ENCODE measurements around the gene UBE2J2. TPM values are rescaled to one million over a fixed set of nuclear protein-coding genes. Genes with fewer than 3 reads are reported as not detected.

Gene UBE2J2
- total RNA-seq, 3 donors from 2014 or later (not counting 1 experiment from before 2014, with no cell fraction given) = 66.0 to 84.2 (median 78.1) TPM

DNA sequence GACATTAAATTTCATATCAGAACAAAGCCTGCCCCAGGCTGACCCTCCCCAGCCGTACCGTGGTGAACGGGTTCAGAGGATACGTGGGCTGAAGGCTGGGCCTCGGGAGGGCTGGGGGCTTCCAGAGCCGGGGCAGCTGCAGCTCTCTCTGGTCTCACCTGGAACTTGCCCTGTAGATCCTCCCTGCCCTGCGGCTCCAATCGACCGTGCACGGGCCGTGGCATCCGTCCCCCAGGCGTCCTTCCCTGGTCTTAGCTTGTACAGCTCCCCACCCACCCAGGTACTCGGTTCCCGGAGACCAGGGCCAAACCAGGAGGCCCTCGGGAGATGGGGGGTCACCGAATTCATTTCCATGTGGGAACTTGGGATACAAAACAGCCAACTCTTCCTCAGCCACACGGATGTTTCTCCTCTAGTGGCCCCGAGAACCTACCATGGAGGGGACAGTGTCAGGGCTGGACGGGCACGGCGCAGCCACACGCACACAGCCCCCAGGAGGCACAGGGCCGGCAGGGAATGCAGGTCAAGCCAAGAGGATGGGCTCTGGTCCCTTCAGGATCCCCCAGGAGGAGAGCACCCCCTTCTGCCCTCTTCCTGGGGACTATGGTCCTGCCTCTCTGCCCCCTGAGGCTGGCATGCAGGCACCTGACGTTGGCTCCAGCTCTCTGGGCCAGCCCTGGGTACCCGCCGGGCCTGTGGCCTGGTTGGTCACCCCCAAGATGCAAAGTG, 38.5 kb downstream of the UBE2J2 start:
- Mint-ChIP-seq H3K27me3 (ENCODE audit: low read depth in 2 of 2) (no peaks in the 10 kb centered on the region), H3K4me3 (peak overlapping the region; percentile 17), H3K27ac (no peak overlapping the region), H3K36me3 (no peaks in the 10 kb centered on the region), H3K4me1 (peaks cover 18 to 20% of the 10 kb centered on the region in 2 donors), H3K9me3 (no peaks in the 10 kb centered on the region)
- H3K27ac ChIP-seq (ENCODE audit: low read length) = no peak overlapping the region
- no peak overlapping the region for H3K4me3 ChIP-seq (ENCODE audit: low read length)
- no peak for TF ChIP-seq CTCF (IDR thresholded peaks at IDR 0.05)
- H3K27me3 ChIP-seq (ENCODE audit: control insufficient read depth, insufficient read depth, low read length) = peaks cover 2% of the 10 kb centered on the region
- no peaks in the 10 kb centered on the region for H3K9me3 ChIP-seq (ENCODE audit: control insufficient read depth, insufficient read depth, low read length)
- no peak for DNase-seq
- H3K36me3 ChIP-seq (ENCODE audit: control insufficient read depth, insufficient read depth, low read length) = peaks cover 5% of the 10 kb centered on the region
- H3K4me1 ChIP-seq (ENCODE audit: control insufficient read depth, insufficient read depth, low read length) = peaks cover 31% of the 10 kb centered on the region
- no peak for ATAC-seq
- WGBS (ENCODE audit: insufficient coverage) = 91% methylated on average over 27 of the region's 27 CpGs
- intact Hi-C loops (cut with micrococcal nuclease) = no loop called here

- Histone ChIP-seq H3K4me1 (ENCODE audit: control insufficient read depth, insufficient read depth, low read length) (peaks cover 39% of the 10 kb centered on the region), H3K9me3 (ENCODE audit: control insufficient read depth, insufficient read depth, low read length) (no peaks in the 10 kb centered on the region), H3K27me3 (ENCODE audit: control insufficient read depth, insufficient read depth, low read length) (peaks cover 2% of the 10 kb centered on the region), H3K36me3 (ENCODE audit: control insufficient read depth, insufficient read depth, low read length) (peaks cover 10% of the 10 kb centered on the region), H3K4me3 (ENCODE audit: low read length) (no peak overlapping the region), H3K27ac (ENCODE audit: low read length) (no peak overlapping the region)
- H3K4me3 Mint-ChIP-seq = peak overlapping the region; percentile 88
- intact Hi-C loops (cut with micrococcal nuclease) = no loop called here
- no peak for TF ChIP-seq CTCF (IDR thresholded peaks at IDR 0.05)
- no peaks in the 10 kb centered on the region for H3K27me3 Mint-ChIP-seq (ENCODE audit: low read depth in 2 of 2)
- H3K4me1 Mint-ChIP-seq = peaks cover 27 to 29% of the 10 kb centered on the region in 2 donors
- no peaks in the 10 kb centered on the region for H3K9me3 Mint-ChIP-seq
- 96% methylated on average over 28 of the region's 28 CpGs for WGBS (ENCODE audit: insufficient coverage)
- no peaks in the 10 kb centered on the region for H3K36me3 Mint-ChIP-seq
- DNase-seq (no peak), ATAC-seq (no peak)
- H3K27ac Mint-ChIP-seq = peak overlapping the region; percentile 64 to 70
Observed at GRCh38 chr1:1234180-1234808, 39.4 kb downstream of the UBE2J2 start.

DNA sequence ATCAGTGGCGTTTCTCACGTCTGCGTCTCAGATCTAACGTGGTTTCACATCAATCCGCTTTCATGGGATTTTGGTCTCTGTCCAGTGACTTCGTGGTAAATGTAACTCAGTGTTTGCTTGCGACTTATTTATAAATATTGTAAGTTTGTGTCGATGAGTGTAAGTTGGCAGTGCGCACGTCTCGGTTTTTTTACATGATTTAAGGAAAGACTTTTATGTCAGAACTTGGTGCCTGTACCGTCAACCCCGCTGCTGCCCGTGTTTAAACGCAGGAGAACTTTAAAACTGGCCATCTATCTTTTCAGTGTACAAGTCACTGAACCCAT, 40.1 kb downstream of the UBE2J2 start:
- WGBS (ENCODE audit: insufficient coverage) = 94% methylated on average over 15 of the region's 15 CpGs
- no peaks in the 10 kb centered on the region for H3K27me3 Mint-ChIP-seq (ENCODE audit: low read depth in 2 of 2)
- intact Hi-C loops (cut with micrococcal nuclease) = no loop called here
- H3K4me3 ChIP-seq (ENCODE audit: low read length) = no peak overlapping the region
- DNase-seq (no peak), ATAC-seq (no peak)
- H3K9me3 ChIP-seq (ENCODE audit: control insufficient read depth, insufficient read depth, low read length) = no peaks in the 10 kb centered on the region
- peaks cover 28 to 29% of the 10 kb centered on the region in 2 donors for H3K4me1 Mint-ChIP-seq
- no peaks in the 10 kb centered on the region for H3K36me3 Mint-ChIP-seq
- no peak for TF ChIP-seq CTCF (IDR thresholded peaks at IDR 0.05)
- H3K4me3 Mint-ChIP-seq = peak overlapping the region; percentile 88
- H3K27ac ChIP-seq (ENCODE audit: low read length) = no peak overlapping the region
- H3K27me3 ChIP-seq (ENCODE audit: control insufficient read depth, insufficient read depth, low read length) = peaks cover 2% of the 10 kb centered on the region
- peak overlapping the region; percentile 64 to 70 for H3K27ac Mint-ChIP-seq
- peaks cover 47% of the 10 kb centered on the region for H3K4me1 ChIP-seq (ENCODE audit: control insufficient read depth, insufficient read depth, low read length)
- peaks cover 16% of the 10 kb centered on the region for H3K36me3 ChIP-seq (ENCODE audit: control insufficient read depth, insufficient read depth, low read length)
- no peaks in the 10 kb centered on the region for H3K9me3 Mint-ChIP-seq

Data from natural killer cell (primary cell).